GM18526 (cell line): ENCODE data around the gene PRM2.

Source experiments
- POLR2A ChIP-seq: IDR thresholded peaks from 3 replicates; pipeline ENCODE4 v1.6.1; 2011; ENCODE audit not compliant: insufficient read length; ENCODE audit errors: extremely low read depth

The PRM2 gene

DNA sequence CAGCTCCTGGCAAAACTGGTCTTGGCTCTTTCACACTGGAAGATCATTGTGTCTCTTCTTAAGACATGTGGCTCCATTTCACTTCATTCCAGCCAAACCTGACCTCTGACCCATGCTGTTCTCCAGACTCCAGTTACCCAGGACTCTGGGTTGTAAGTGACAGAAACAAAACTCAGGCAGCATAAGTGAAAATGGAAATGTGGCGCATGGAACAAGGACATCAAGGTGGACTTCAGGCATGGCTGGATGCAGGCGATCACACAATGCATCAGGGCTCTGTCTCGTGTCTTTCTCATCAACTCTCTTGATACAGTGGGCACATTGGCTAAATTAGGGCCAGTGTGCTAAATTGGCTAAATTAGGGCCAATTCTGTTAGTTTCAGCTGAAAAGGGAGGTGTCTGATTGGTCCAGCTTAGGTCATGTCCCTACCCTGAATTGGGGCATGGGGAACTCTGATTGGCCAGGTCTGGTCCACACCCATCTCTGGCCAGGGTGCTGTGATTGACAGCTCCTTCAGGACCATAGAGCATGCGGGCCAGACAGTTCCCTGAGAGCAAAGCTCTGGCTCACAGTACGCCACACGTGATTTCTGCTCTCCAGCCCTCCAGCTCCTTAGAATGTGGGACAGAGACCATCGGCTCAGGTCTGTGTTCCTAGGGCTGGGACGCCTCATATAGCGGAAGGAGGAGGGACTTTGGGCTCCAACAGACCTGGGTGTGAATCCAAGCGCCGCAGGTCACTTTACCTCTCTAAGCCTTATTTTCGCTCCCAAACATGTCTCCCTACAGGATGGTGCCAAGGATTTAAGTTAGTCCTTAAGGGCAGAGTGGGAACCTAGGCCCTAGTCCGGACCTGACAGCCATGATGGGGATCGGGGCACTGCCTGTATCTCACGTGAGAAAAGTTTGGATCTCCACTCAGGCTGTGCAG, 37.7 kb downstream of the PRM2 start:
- no peak for TF ChIP-seq POLR2A

- TF ChIP-seq POLR2A: no peak
Measured at GRCh38 chr16:11236461-11237254, 39.6 kb downstream of the PRM2 start.

DNA sequence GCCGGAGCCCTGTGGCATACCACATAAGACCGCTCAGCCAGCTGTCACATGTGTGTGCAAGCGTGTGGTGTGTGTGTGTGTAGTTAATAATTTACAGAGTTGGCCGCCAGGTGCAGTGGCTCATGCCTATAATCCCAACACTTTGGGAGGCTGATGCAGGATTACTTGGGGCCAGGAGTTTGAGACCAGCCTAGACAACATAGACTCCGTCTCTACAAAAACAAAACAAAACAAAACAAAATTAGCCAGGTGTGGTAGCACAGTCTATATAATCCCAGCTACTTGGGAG, 40.6 kb downstream of the PRM2 start:
- TF ChIP-seq POLR2A: no peak

DNA sequence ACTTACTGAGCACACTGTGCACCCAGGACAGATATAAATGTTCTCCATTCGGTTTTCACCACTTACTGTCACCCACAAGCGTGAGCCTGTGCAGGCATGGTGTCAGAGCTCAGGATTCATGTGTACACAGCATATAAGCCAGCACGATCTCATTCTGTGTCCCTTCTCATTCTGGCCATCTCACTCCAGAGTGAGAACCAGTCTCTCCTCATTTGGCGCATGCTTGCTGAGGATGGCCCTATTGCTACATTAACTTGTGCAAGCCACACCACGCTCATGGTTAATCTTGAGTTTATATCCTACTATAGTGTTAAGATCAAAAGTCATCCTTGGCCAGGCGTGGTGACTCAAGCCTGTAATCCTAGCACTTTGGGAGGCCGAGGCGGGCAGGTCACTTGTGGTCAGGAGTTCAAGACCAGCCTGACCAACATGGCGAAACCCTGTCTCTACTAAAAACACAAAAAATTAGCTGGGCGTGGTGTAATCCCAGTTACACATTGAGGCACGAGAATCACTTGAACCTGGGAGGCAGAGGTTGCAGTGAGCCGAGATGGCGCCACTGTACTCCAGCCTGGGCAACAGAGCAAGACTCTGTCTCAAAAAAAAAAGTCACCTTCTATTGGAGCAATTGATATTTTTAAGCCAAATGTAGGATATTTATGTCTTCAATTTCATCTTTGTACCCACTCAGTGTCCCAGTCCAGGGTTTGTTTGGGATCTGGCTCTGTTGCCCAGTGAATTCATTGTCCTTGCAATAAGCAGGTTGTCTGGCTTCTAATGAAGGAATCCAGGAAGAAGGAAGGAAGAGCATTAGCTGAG, 41.2 kb downstream of the PRM2 start:
- no peak for TF ChIP-seq POLR2A

DNA sequence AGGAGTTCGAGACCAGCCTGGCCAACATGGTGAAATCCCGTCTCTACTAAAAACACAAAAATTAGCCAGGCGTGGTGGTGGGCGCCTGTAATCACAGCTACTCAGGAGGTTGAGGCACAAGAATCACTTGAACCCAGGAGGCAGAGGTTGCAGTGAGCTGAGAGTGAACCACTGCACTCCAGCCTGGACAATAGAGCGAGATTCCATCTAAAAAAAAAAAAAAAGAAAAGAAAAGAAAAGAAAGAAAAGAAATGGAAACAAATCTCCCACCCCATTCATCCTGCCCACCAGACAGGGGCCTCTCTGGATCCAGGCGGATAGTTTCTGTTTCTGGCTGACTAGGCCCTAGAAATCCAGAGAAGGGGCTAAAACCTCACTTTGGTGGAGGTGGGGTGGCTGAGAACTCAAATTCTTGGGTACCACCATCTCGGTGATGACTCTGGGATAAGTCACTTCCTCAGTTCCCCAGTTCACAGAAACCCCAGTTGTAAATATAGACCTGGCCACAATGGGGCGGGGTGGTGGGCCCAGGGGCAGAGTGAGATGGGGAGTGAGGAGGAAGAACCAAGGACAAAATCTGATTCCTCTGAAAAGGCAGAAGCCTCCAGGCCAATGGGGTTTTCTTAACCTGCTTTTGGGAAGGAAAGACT, 42.4 kb downstream of the PRM2 start:
- TF ChIP-seq POLR2A: no peak

DNA sequence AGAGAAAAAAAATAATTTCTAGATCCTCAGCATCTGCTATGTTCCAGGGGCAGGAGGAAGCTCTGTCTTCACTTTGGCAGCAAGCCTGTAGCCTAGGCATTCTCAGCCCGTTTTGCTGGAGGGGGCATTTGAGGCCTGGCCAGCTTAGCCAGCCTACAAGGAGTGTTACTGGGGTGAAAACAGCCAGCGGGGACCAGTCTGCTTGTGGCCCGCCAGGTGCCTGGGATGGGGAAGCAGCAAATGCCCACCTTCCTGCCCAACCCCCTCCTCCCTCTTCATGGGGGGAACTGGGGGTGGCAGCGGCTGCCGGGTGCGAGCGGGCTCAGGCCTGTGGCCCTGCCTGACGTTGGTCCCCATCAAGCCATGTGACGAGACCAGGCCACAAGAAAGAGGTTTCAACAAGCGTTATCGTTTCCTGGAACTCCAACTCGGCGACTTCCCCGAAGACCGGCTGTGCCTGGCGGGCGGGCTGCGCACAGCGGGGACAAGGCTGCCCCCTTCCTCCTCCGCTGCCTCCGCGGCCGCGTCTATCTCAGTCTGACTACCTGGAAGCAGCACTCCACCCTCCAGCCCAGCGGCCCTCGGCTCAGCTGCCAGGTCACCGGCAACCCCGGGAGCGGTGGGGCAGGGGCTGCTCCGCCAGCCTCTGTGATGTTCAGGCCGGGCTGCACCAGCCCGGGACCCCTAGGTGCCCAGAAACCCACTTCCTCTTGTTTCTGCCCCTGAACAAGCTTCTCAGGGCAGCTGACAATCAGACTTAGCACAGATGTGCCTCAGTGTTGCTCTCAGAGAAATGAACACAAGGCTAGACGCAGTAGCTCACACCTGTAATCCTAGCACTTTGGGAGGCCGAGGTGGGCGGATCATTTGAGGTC, 43.2 kb downstream of the PRM2 start:
- peak; percentile 47 for TF ChIP-seq POLR2A

DNA sequence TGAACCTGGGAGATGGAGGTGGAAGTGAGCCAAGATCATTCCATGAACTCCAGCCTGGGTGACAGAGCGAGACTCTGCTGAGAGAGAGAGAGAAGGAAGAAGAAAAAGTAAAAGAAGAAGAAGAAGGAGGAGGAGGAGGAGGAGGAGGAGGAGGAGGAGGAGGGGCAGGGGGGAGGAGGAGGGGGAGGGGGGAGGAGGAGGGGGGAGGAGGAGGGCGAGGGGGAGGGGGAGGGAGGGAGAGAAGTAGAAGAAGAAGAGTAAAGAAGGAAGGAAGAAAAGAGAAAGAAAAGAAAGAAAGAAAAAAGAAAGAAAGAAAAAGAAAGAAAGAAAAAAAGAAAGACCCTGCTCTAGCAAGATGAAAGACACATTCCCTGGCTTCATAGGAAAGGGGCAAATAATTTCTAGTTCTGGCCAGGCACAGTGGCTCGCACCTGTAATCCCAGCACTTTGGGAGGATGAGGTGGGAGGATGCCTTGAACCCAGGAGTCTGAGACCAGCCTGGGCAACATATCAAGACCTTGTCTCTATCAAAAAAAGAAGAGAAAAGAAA, 43.9 kb downstream of the PRM2 start:
- TF ChIP-seq POLR2A: no peak

- no peak for TF ChIP-seq POLR2A
Measured at GRCh38 chr16:11231367-11231970, 44.8 kb downstream of the PRM2 start.

GRCh38 chr16:11229906-11230305, 46.4 kb downstream of the PRM2 start:
- TF ChIP-seq POLR2A: no peak

DNA sequence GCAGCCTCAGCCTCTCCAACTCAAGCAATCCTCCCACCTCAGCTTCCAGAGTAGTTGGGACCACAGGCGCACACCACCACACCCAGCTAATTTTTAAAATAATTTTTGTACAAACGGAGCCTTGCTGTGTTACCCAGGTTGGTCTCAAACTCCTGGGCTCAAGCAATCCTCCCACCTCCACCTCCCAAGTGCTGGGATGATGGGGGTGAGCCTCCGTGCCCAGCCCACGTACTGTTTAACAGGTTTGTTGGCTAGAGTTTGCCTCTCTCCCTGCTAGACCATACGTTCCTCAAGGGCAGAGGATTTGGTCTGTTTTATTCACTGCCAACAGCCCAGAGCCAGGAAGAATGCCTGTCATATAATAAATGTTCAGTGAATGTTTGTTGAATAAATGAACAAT, 46.8 kb downstream of the PRM2 start:
- TF ChIP-seq POLR2A: no peak

DNA sequence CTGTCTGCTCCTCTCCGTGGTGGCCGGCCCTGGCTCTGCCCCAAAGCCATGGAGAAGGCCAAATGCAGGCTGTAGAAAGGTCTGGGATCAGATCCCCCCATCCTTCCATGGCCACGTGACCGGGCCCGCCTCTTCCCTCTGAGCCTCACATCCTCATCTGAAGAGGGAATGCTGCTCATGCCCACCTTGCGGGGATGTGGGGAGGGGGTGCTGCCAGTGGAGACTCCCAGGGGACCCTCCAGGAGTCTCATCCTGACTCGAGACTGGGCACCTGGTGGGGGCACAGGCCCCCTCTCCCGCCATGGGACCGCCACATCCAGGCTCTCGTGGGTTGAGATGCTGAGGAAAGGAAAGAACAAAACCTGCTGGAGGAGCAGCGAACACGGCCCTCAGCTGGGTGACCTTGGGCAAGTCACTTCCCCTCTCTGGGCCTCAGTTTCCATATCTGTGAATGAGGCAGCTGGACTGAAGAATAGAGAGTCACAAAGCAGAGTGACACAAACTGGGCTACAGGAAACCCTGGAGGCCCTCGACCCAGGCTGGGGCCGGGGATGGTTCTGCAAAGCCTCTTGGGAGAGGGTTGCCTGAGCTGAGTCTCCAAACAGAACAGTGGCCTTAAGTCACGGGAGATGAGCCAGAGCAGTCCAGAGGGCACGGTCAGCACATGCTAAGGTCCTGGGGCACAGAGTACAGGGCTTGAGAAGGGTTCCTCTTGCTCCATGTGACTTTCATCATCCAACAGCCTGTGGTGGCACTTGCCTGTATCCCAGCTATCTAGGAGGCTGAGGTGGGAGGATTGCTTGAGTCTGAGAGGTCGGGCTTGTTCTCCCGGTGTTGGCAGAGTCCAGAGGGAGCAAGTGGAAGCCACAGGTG, 50.4 kb downstream of the PRM2 start:
- TF ChIP-seq POLR2A: no peak
